Activated CD4-positive, alpha-beta T cell treated with anti-CD3 and anti-CD28 coated beads, Interleukin-2, amount 50 U/mL, for 24 hours (primary cell): ENCODE results near the gene ERC1.

Experiments used
- DNase-seq, 2 donors: peaks; one replicate each; pipeline ENCODE4 v3.0.0-alpha.2; 2020; ENCODE audit warnings: low read depth in 1 of 2, low spot score in 1 of 2

Gene ERC1

DNA sequence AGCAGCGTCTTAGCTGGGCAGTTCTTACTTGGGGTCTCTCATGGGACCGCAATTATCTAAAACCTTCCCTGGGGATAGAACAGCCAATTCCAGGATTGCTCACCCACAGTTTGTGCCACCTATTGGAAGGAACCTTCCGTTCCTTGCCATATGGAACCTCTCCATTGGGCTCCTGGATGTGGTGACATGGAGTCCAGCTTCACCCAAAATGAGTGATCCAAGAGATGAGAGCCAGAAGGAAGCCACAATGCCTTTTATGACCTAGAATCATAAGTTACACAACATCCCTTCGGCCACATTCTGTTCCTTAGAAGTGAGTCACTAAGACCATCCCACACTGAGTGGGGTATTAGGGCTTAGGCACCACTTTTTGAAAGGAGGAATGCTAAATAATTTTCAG lies 439.0 kb downstream of the ERC1 start:
- no peak for DNase-seq

DNA sequence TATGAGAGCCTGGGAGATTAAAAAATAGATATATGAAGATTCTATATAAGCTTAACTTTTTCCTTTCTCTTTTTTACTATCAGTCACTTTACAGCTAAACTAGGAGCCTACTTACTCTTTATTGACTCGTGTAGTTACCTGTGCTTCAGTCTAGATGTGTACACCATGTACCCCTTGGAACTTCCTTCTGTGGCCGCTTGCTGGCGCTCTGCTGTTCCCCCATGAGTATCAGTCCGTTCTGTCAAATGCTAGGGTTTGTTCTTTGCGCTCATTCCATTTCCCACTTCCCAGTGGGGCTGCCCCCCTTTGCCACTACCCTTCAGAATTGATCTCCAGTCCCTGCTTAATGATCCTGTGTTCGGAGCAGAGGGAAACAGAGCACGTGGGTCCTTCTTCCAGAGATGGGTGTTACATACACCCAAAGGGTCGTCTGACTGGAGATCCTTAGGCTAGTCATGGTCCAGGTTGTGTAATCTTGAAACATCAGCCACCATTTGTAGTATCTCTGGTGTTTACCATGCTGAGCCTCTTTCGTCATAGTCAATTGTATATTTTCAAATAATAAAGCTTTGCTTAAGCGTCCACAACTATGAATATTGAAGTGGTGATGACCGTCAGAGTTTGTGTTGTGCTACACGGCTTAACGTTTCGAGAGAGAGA lies 443.4 kb downstream of the ERC1 start:
- DNase-seq = no peak

DNA sequence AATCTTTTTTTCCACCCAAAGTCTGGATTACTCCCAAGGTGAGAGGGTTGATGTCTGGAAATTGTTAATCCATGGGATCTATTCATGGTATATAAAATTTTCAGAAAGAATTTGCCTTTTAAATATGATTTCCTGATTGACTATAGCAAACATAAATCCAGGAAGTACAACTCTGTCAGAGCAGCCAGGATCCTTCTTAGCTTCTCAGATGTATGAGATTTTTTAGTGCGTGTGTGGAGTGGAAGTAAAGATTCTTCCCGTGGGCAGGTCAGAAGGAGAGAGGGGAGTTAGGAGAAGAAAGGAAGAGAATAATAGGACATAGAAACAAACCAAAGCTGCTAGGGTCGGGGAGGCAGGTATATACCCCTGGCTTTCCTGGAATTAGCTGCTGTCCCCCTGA lies 444.0 kb downstream of the ERC1 start:
- DNase-seq = no peak

DNA sequence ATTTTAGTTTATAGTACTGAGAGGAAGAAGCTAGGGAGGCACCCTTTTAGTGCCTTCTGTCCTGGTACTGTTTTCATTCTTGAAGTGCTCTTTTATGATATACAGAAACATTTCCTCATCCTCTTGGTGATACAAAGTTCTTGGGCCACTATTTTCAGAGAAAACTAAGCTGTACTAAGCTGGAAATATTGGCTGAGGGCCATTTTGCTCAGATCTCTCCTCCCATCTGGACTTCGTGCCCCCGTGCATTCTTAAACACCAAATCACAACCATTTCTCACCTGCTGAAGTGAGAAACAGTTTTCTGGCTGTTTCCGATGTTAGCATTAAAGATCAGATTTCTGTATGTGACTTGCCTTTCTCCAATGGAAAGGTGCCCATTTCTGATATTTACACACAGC lies 444.4 kb downstream of the ERC1 start:
- no peak for DNase-seq

DNA sequence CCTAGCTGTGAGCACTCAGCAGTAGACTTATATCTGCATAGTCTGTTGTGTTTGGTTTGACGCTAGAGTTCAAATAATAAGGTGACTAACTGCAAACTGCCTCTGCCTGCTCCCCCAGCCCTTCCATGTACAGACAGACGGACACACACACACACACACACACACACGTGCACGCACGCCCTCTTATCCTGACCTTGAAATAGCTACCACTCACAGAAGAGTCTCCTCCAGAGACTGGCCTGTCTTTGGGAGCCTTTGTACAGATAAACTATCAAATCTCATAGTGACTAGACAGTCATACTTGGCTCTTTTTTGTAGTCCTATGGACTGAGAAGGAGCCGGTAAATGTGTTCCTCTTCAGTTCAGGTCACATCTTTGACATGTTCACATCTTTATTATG lies 445.0 kb downstream of the ERC1 start:
- DNase-seq = no peak

DNA sequence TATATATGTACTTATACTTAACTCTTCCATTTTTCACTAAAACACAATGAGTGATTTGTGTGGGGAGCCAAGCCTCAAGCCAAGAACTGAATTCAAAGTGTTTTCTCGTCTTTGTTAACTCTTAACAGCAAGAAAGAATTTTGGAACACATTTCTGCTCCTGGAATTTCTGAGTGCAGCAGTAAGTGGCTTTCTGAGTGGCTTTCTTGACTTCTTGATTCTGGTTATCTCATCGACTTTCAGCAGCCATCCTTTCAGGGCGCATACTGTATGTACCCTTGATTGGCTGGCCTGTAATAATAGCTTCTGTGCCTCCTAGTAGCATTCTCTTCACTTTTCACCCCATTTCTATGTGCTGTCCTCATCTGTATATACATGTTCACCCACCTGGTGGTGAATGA lies 446.0 kb downstream of the ERC1 start:
- no peak for DNase-seq

DNA sequence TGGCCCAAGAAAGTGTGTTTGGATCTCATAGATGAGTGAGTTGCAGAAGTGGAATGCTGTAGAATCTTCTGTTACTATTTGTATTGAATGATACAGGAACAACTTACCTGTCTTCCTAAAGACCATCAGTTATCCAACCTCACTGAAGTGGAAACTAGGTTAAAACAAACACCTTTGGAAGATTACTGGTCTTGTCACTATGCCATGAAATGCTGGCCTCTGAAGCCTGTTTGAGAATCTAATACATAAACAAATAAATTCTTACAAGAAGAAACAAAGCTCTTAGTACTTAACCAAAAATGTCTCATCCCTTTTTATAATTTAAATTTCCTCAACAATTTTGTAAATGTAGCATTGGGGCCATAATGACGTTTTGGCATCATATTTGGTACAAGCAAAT lies 448.2 kb downstream of the ERC1 start:
- DNase-seq = no peak

DNA sequence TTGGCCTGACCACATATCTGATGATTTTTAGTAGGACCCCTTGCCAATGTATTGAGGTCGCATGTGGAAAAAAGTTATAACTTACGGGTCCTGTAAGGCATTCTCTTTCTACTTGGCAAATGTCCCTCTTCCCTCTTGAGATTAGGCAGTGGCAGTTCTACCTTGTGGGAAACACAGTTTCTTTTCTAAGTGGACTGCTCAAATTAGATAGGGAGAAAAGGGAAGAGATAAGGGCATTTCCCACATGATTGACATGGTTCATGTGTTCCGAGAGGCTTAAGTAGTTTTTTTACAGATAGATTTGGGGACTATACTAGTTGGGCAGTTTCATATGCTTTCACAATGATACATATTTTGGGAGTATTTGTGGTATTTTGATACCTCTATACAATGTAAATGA lies 448.7 kb downstream of the ERC1 start:
- DNase-seq = no peak

DNA sequence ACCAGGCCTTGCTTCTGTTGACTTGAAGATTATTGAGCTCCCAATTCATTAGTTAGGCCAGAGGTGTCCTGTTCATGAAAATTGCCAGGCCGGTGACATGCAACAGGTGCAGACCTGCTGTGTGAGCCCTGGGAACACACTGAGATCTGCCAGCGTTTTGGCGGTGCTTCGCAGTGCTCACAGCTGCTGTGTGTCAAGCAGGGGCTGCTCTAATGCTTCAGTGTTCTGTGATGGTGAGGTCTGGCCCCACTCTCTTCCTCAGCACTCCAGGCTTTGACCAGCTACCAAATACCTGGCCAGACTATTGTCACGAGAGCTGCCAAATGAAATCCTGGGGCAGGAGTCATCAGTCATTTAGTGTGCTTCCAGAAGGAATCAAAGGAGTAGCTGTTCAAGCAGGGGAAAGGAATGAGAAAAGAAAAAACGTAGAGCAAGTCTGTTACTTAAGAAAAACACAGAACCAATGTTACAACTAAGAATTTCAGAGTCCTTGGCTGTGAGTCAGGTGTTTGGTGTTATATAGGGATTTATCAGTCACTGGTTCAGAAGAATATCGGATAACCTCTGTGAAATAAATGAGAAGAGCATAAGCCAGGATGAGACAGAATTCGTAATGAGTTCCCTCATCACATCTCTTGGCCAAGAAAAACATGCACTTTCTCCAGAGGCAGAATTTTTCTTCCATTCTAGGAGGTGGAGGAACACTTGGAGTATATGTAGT lies 452.6 kb downstream of the ERC1 start:
- DNase-seq = no peak

DNA sequence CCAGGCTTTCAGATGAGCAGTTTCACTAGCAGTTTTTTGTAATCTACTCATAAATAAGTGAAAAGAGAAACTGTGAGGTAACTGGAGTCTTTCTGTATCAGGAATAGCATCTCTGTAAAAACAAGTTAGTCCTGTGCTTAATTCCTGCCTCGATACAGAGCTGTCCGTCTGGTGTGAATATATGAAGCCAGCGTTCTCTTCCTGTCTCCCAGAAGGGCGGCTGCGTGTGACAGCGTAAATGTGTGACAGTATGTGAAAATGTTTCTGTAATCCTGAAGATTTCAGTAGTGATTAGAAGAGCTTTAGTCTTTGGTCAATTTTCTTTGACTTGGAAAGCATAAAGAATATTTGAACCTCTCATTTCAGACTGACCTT lies 453.1 kb downstream of the ERC1 start:
- DNase-seq = no peak

DNA sequence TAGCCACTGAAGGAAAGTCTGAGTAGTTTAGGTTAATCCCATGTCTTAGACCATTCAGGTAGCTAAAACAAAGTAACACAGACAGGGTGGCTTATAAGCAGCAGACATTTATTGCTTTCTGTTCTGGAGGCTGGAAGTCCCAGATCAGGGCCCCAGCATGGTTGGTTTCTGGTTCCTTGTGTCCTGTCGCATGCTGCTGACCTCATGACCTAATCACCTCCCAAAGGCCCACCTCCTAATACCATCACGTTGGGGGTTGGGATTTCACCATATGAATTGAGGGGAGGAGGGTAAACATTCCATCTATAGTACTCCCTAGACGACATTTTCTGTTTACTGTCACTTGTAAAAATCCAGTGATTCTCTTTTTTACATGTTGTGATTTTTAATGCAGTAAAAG lies 454.8 kb downstream of the ERC1 start:
- DNase-seq = no peak

DNA sequence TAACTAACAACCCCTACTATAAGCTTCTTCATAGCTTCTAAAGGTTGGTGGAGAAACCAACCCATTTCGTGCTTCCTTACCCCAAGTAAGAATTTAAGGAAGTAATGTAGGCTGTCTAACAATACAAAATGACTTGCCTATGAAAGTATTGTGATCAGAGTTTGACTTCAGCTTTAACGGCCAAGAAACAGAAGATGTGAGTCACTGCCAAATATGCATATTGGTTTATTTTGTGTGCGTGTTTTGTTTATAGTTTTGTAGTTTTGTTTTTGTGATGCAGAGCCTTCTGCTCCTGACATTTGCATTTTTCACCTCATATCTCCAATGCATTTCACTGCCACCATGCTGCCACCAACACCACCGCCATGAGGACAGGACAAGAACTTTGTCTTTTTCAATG lies 457.3 kb downstream of the ERC1 start:
- no peak for DNase-seq

DNA sequence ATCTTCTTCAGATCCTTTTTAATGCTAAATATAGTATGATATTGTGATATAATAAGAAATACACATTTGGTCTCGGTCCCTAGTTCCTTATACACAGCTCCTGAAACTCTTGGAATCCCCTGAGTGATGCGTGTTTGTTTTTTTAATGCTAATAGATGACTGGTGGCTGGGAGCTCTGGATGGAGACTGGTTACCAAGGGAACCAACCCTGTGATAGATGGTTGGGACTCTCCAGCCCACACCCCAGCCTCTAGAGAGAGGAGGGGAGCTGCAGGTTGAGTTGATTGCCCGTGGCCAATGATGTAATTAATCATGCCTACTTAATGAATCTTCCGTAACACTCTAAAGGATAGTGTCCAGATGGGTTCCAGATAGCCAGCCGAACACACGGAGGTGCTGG lies 462.8 kb downstream of the ERC1 start:
- DNase-seq = no peak

DNA sequence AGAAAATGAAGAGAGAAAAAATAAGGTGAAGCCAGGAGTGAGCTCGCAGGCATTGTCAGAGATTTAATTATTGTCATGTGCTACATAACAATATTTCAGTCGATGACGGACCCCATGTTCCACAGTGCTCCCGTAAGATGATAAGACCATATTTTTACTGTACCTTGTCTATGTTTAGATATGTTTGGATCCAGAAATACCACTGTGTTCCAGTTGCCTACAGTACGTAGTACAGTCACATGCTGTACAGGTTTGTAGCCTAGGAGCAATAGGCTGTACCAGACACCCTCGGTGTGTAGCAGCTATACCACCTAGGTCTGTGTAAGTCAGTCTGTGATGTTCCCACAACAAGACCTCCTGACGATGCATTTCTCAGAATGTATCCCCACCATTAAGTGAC lies 465.9 kb downstream of the ERC1 start:
- DNase-seq = no peak

DNA sequence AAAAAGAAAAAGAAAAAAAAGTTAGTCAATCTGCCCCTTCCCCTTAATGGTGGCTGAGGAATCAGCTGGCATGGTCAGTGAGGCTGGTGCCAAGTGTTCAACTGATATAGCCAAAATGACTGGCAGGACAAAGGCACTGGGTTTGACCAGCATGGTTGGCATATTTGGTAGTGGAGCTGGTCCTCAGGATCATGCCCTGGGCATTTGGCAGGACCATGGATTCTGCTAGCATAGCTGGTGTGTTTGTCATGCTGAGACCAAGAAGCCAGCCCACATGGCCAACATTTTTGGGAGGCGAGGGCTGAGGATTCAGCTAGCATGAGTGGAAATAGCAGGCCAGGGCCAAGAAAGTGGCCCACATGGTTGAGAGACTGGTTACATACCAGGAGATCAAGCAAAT lies 466.9 kb downstream of the ERC1 start:
- DNase-seq = no peak

DNA sequence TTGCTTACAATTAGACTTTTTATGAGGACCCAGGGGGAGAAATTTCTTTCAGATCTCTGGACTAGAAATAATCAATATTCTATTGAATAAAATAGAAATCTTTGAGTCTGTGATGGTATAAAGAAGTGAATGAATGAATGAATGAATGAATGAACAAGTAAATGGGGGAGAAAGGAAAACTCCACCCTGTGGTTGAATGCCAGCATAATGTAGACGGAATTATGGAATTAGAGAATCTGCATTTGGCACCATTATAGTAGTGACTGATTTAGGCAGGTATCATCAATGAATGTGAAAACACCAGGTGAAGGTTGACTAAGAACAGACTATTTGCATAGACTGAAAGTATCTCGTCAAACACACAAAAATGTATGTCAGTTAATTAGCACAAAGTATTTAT lies 468.3 kb downstream of the ERC1 start:
- DNase-seq = no peak

DNA sequence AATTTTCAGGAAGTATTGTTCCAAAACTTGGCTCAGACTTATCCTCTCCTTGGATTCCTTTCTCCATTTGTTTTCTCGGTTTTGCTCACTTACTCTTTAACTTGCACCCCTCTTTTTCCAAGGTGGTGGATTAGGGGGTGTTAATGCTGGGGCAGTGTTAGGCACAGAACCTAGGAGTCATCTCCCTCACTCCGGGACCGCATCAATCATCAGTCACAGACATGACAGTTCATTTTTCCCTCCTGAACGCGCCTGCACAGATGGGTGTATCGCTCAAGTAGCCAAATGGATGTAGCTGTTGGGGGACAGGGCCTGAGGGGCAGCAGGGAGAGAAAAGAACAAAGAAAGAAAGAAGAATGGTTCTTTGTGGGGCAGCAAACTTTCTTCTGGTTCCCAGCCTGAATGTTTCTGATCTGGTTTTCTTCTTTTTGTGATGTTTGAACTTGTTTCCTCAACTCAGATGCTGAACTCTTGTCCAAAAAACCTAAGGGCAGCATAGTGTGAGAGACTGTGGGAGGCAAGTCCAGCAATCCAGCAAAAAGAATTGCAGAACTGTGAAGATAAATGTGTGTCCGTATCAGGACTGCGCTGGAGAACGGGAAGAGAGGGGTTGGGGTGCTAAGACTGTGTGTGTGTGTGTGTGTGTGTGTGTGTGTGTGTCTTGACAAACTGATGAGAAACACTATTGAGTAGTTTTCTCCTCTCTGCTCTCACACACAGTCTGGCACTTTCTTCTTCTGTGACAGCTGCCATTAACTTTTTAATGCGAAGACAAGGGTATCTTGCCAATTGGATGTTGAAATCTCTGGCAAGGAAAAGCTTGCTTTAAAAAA lies 472.3 kb downstream of the ERC1 start:
- DNase-seq = no peak

DNA sequence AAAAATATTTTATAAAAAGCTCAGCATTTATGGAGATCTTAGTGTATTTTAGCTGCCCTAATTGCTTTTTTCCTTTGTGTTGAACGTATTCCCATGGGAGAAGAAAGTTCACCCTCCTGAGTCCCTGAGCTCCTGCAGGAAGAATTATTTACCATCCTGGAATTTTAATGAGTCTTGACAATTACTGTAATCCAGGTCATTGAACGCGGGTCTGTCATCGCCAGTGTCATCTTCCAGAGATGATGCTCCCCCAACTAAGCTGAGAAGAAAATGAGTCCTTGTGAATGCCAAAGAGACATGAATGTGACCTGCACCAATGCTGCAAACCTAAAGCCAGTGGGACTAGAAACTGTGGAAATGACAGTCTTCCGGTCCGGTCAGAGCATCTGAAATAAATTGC lies 473.9 kb downstream of the ERC1 start:
- DNase-seq = no peak

DNA sequence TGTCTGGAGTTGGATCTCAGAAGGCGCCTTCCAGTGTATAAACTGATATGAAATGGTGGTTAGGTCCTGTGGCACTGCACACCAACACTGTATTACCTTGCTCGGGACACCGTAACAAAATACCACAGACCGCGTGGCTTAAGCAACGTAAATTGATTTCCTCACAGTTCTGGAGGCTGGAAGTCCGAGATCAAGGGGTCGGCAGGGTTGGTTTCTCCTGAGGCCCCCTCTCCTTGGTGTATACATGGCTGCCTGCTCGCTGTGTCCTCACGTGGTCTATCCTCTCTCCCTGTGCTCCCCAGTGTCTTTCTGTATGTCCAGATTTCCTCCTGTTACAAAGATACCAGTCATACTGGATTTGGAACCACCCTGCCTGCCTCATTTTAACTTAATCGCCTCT lies 475.0 kb downstream of the ERC1 start:
- DNase-seq = no peak

DNA sequence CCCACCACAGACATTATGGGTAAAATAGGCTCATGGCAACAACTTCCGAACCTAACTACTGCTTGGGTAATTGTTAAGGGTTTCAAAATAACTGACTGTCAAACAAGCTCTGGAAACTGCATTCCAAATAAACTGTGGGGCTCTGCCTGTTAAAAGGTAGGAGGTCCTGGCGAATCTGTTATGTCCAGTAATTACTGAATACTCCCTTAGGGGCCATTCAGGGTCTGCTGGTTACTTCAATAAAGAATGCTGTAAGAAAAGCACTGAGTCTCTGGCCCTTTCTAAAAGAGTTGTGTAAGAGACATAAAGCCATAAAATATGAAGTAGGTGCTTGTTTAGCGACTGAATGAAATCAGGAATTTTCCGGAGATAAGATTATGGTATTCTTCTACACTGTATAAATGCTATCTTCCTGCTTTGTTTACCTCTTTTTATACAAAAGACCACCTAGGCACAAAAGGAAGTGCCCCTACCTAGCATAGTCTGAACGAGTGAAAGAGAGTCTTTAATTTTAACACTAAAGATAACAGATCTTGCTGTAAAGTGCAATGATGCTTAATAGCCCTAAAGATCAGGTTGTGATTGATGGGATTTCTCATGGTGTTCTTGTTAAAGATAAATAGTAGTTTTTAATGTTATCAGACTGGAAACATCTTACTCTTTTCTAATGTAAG lies 475.6 kb downstream of the ERC1 start:
- DNase-seq = no peak

DNA sequence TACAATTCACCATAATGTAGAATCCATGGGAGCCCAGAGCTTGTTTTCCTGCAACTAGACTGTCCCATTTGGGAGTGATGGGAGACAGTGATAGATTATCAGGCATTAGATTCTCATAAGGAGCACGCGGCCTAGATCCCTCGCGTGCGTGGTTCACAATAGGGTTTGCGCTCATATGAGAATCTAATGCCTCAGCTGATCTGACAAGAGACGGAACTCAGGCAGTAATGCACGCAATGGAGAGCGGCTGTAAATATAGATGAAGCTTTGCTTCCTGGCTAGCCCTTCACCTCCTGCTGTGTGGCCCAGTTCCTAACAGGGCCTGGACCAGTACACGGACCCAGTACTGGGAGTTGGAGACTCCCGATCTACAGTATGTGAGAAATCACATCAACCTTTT lies 476.7 kb downstream of the ERC1 start:
- no peak for DNase-seq

DNA sequence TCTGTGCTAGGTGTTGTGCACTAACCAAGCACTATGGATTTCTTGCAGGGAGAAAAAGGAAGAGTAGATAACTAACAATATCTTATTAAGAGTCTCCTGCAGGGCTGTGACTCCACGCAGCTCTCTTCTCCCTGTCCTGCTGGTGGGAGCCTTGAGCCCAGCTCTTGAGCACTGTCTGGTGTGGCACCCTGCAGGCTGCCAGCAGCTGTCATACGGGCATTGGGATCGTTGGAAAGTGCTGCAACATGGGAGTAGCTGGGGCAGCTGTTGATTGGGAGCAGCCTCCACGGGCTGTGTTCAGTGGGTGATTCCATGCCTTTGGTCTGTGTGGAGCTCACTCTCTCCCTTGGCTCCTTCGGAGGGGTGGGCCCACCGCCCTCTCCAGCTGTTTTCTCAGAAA lies 478.0 kb downstream of the ERC1 start:
- DNase-seq = no peak
